Kidney (tissue), 14 donors: ENCODE measurements around the gene SRSF9. TPM values are rescaled to one million over a fixed set of nuclear protein-coding genes. Genes with fewer than 3 reads are reported as not detected.

Source experiments
- DNase-seq, 5 donors: peaks; one replicate each; pipeline ENCODE4 v3.0.0-alpha.2; 2013 to 2020
- FAIRE-seq: peaks from 2 replicates; lab custom pipeline; 2012; peaks lifted over from hg19 to GRCh38; lab: Jason Lieb, UNC
- H3K27ac ChIP-seq, 2 donors: one replicate each; pipeline ENCODE4 v1.7.0; 2013; ENCODE audit warnings: low read depth in 2 of 2, low read length in 2 of 2, inconsistent platforms in 1 of 2
- H3K27me3 ChIP-seq: one replicate; pipeline ENCODE4 v1.7.1; 2013; ENCODE audit warnings: low read length, inconsistent platforms; ENCODE audit not compliant: control insufficient read depth, insufficient read depth
- H3K36me3 ChIP-seq, 3 donors: one replicate each; pipeline versions ENCODE4 v1.7.0 to v1.7.1; 2013; ENCODE audit warnings: low read length in 3 of 3, control low read depth in 1 of 3, inconsistent platforms in 1 of 3; ENCODE audit not compliant: insufficient read depth in 3 of 3, control insufficient read depth in 2 of 3
- H3K4me1 ChIP-seq, 3 donors: one replicate each; pipeline versions ENCODE4 v1.7.0 to v1.7.1; 2013; ENCODE audit warnings: low read length in 3 of 3, inconsistent platforms in 1 of 3, low read depth in 1 of 3; ENCODE audit not compliant: control insufficient read depth in 2 of 3, insufficient read depth in 2 of 3
- H3K4me3 ChIP-seq, 3 donors: one replicate each; pipeline versions ENCODE4 v1.7.0 to v1.8.1; 2013; ENCODE audit warnings: low read length in 3 of 3, control low read depth in 1 of 3, inconsistent platforms in 1 of 3
- H3K9ac ChIP-seq, 3 donors: one replicate each; pipeline versions ENCODE4 v1.7.0 to v1.7.1; 2013; ENCODE audit warnings: low read length in 3 of 3, control low read depth in 1 of 3, inconsistent platforms in 1 of 3
- H3K9me3 ChIP-seq, 3 donors: one replicate each; pipeline versions ENCODE4 v1.7.0 to v1.7.1; 2013; ENCODE audit warnings: low read length in 3 of 3, control low read depth in 1 of 3, inconsistent platforms in 1 of 3; ENCODE audit not compliant: control insufficient read depth in 2 of 3, insufficient read depth in 1 of 3
- intact Hi-C: fragments of 100-400 bp; cut with DNase I; formaldehyde crosslinking; loops from one replicate; pipeline ENCODE4 v1.11.1; 2022
- polyA plus RNA-seq: library from polyadenylated mRNA; stranded (reverse); fragments of 350-450 nt; fragmentation: Illumina TruSeq; extraction: RNeasy Lipid Tissue Mini Kit (QIAGEN cat#74804); gene quantifications from one replicate; pipeline ENCODE4 v1.2.3, GENCODE V29; 2014; ENCODE audit warnings: low read depth, low replicate concordance; ENCODE audit not compliant: insufficient read depth
- total RNA-seq: library from RNA; stranded (reverse); fragmentation: NEBNext Ultra II Directional; extraction: Animal tissue kit (Norgen Biotek cat#: 25700); gene quantifications from one replicate; pipeline ENCODE4 v1.2.1, GENCODE V29; 2021
- TF ChIP-seq, protein P1 (sequence below): IDR thresholded peaks from 3 replicates; pipeline ENCODE4 v1.5.1; 2012; ENCODE audit warnings: mild to moderate bottlenecking, moderate library complexity, borderline replicate concordance; ENCODE audit not compliant: insufficient read depth; ENCODE audit errors: extremely low read depth
- donor health status: control.
- donor health status: control.
- donor health status: control.
- donor health status: control.
- donor health status: control.
- donor health status: DM: yes; HTN: yes; CAD: no.
- donor health status: Normal renal cell carcinoma (clear cell type).

Gene SRSF9
- total and polyA plus RNA-seq, 2 donors from 2014 or later, result 144 to 151 TPM

- Histone ChIP-seq H3K9ac (no peak overlapping the region), H3K9me3 (no peaks in the 10 kb centered on the region), H3K4me1 (no peaks in the 10 kb centered on the region), H3K27ac (no peak overlapping the region), H3K36me3 (no peaks in the 10 kb centered on the region), H3K27me3 (no peaks in the 10 kb centered on the region), H3K4me3 (no peak overlapping the region)
- FAIRE-seq (no peak), DNase-seq (no peak)
- TF ChIP-seq, protein P1, sequence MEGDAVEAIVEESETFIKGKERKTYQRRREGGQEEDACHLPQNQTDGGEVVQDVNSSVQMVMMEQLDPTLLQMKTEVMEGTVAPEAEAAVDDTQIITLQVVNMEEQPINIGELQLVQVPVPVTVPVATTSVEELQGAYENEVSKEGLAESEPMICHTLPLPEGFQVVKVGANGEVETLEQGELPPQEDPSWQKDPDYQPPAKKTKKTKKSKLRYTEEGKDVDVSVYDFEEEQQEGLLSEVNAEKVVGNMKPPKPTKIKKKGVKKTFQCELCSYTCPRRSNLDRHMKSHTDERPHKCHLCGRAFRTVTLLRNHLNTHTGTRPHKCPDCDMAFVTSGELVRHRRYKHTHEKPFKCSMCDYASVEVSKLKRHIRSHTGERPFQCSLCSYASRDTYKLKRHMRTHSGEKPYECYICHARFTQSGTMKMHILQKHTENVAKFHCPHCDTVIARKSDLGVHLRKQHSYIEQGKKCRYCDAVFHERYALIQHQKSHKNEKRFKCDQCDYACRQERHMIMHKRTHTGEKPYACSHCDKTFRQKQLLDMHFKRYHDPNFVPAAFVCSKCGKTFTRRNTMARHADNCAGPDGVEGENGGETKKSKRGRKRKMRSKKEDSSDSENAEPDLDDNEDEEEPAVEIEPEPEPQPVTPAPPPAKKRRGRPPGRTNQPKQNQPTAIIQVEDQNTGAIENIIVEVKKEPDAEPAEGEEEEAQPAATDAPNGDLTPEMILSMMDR, result no peak
- intact Hi-C loops, result loop anchor here (10.0 kb wide), 1 partner anchor 61 kb away; the partner anchor contains the start of gene MSI1
Observed at GRCh38 chr12:120425797-120426196, 43.8 kb downstream of the SRSF9 start.

DNA sequence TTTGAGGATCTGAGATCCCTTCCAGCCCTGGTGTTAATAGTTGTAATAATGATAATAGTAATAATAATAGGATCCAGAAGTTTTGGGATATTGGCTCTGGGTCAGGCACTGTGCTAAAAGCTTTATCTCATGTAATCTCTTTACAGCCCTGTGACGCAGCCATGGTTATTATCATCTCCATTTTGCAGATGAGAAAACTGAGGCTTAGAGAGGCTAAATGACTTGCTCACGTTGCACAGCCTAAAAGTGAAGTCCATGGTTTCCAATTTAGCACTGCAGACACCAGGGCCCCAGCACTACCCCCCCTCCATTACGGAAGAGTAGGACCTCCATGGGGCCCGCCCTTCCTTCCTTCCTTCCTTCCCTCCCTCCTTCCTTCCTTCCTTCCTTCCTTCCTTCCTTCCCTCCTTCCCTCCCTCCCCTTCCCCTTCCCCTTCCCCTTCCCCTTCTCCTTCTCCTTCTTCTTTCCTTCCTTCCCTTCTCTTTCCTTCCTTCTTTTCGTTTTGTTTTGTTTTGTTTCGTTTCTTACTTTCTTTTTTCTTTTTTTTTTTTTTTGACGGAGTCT is 46.6 kb downstream of the SRSF9 start:
- H3K27ac ChIP-seq, result no peak overlapping the region
- H3K9me3 ChIP-seq, result no peaks in the 10 kb centered on the region
- intact Hi-C loops, result loop anchor here (10.0 kb wide), 1 partner anchor 58 kb away; the partner anchor contains the start of gene MSI1
- TF ChIP-seq, protein P1, result no peak
- no peak for FAIRE-seq
- H3K36me3 ChIP-seq, result no peaks in the 10 kb centered on the region
- no peaks in the 10 kb centered on the region for H3K4me1 ChIP-seq
- H3K27me3 ChIP-seq, result no peaks in the 10 kb centered on the region
- H3K4me3 ChIP-seq, result no peak overlapping the region
- no peak for DNase-seq
- H3K9ac ChIP-seq, result no peak overlapping the region

DNA sequence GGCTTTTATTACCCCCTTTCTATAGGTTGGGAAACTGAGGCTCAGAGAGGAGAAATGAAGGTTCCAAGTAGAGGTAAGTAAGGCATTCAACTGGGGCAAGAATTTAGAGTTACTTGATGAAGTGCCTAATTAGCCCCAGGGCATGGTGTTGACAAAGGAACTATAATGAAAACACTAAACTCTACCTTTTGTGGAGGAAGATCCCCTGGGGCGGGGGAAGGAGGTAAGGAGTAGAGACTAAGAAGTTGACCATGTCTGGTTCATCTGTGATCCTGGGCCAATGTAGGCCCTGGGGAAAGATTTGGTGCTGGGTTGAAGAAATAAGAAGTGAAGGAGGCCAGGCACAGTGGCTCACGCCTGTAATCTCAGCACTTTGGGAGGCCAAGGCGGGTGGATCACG is 47.8 kb downstream of the SRSF9 start:
- TF ChIP-seq, protein P1, result no peak
- Histone ChIP-seq H3K9ac (no peak overlapping the region), H3K4me3 (no peak overlapping the region), H3K9me3 (no peaks in the 10 kb centered on the region), H3K36me3 (no peaks in the 10 kb centered on the region), H3K27ac (no peak overlapping the region), H3K4me1 (no peaks in the 10 kb centered on the region), H3K27me3 (no peaks in the 10 kb centered on the region)
- intact Hi-C loops, result loop anchor here (10.0 kb wide), 1 partner anchor 57 kb away; the partner anchor contains the start of gene MSI1
- FAIRE-seq, result no peak
- DNase-seq, result no peak
